Subcutaneous adipose tissue (tissue), 4 donors: Measurements from ENCODE around the gene CKAP2. TPM values are rescaled to one million over a fixed set of nuclear protein-coding genes. Genes with fewer than 3 reads are reported as not detected.

ENCODE experiments used
- total RNA-seq, 4 donors: library from RNA; depleted of rRNA; stranded (reverse); fragments of >200 nt; gene quantifications; one replicate each; pipeline ENCODE4 v1.1.0, GENCODE V29; 2016
- TF ChIP-seq, protein P1 (sequence below): fragments of 450-650 bp; IDR thresholded peaks from one replicate; pipeline ENCODE4 v1.5.1; 2016; ENCODE audit warnings: low read depth, mild to moderate bottlenecking, control low read depth, antibody characterized with exemption, moderate library complexity

CKAP2 gene
- total RNA-seq, 4 donors from 2014 or later = 6.8 to 18.2 (median 10.4) TPM

GRCh38 chr13:52447815-52448552 lies 7.3 kb upstream of the CKAP2 start:
- TF ChIP-seq, protein P1, sequence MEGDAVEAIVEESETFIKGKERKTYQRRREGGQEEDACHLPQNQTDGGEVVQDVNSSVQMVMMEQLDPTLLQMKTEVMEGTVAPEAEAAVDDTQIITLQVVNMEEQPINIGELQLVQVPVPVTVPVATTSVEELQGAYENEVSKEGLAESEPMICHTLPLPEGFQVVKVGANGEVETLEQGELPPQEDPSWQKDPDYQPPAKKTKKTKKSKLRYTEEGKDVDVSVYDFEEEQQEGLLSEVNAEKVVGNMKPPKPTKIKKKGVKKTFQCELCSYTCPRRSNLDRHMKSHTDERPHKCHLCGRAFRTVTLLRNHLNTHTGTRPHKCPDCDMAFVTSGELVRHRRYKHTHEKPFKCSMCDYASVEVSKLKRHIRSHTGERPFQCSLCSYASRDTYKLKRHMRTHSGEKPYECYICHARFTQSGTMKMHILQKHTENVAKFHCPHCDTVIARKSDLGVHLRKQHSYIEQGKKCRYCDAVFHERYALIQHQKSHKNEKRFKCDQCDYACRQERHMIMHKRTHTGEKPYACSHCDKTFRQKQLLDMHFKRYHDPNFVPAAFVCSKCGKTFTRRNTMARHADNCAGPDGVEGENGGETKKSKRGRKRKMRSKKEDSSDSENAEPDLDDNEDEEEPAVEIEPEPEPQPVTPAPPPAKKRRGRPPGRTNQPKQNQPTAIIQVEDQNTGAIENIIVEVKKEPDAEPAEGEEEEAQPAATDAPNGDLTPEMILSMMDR = no peak

DNA sequence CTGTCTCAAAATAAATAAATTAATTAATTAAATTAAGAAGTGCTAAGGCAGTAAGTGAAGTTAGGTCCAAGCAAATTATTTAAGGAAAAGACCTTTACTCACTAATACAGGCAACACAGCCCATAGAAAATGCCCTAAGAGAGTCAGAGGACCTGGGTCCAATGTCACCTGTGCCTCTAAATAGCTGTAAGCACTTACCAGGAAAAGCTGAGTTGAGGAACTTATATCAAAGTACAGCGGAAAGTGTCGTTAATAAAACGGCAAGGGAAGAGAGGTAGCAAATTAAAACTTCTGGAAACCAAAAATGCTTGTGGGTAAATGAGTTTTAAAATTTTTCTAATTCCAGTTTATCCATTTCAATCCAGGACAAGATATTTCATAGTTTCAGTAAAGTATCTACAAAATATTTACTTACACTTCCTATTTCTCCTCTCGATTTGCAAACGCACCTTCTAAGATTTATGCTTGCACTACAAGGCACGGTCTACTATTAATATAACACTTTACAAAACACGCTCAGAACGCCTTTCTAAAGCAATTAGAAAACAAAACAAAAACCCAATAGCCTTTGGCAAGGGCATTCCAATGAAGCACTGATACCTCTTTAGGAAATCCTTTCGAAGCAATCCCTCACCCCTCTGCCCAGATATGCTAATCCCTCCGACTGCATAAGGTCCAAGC lies 5.8 kb upstream of the CKAP2 start:
- TF ChIP-seq, protein P1 = no peak

GRCh38 chr13:52450012-52450792 lies 5.1 kb upstream of the CKAP2 start, which contains the start of gene VPS36:
VPS36 (minus strand) TSS chr13:52450634; CDS start chr13:52450594, 40 bp downstream.
- TF ChIP-seq, protein P1 = no peak

- TF ChIP-seq, protein P1 = no peak
These were observed 4.5 kb upstream of the CKAP2 start for GRCh38 chr13:52450793-52451116.

DNA sequence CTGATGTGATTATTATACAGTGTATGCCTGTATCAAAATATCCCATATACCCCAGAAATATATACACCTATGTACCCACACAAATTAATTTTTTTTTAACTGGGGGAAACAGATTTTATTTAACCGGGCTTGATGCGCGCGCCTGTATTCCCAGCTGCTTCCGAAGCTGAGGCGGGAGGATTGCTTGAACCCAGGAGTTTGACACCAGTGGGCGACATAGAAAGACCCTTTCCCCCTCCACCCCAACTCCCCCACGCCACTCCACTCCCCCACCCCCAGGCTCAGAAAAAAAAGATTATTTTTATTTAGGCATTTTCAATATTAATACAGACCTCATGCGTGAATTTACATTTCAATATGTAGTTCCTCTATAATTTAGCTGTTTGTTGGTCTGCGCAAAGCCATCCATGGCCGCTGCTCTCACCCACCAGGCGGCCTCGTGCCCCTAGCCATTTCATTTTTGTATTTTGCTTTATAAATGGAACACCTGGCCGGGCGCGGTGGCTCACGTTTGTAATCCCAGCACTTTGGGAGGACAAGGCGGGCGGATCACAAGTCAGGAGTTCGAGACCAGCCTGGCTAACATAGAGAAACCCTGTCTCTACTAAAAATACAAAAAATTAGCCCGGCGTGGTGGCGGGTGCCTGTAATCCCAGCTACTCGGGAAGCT lies 4.0 kb upstream of the CKAP2 start:
- TF ChIP-seq, protein P1 = no peak

- TF ChIP-seq, protein P1 = no peak
These were observed 2.8 kb upstream of the CKAP2 start for GRCh38 chr13:52452470-52452869.
